Measurements from ENCODE around the gene RNH1.
"Not testable (repeated sequence)": the region's sequence is repeated elsewhere in the genome, so short reads cannot be mapped to it uniquely, and the experiment has no call there.

RNH1 gene

GRCh38 chr11:469026-469683, 37.9 kb downstream of the RNH1 start:
- not testable (repeated sequence) for ATAC-seq; DNase-seq (ENCODE audit: low spot score in 2 of 2); H3K4me1 Mint-ChIP-seq; H3K9me3 Mint-ChIP-seq; H3K4me3 Mint-ChIP-seq; H3K36me3 Mint-ChIP-seq; H3K27ac Mint-ChIP-seq

GRCh38 chr11:468493-468892, 38.5 kb downstream of the RNH1 start:
- Mint-ChIP-seq H3K27ac (peak overlapping the region; percentile 58), H3K4me3 (no peak overlapping the region), H3K9me3 (no peaks in the 10 kb centered on the region), H3K4me1 (peaks cover 8% of the 10 kb centered on the region), H3K36me3 (peaks cover 5% of the 10 kb centered on the region)
- ATAC-seq: no peak
- DNase-seq (ENCODE audit: low spot score in 2 of 2): no peak

- DNase-seq (ENCODE audit: low spot score in 2 of 2) (no peak), ATAC-seq (no peak)
- H3K36me3 Mint-ChIP-seq: peaks cover under 1% of the 10 kb centered on the region
- H3K4me1 Mint-ChIP-seq: peaks cover 8% of the 10 kb centered on the region
- H3K4me3 Mint-ChIP-seq: no peak overlapping the region
- no peaks in the 10 kb centered on the region for H3K9me3 Mint-ChIP-seq
- H3K27ac Mint-ChIP-seq: peak overlapping the region; percentile 58
Observed at GRCh38 chr11:468036-468435, 39.0 kb downstream of the RNH1 start.

- ATAC-seq (no peak), DNase-seq (ENCODE audit: low spot score in 2 of 2) (no peak)
- H3K27ac Mint-ChIP-seq: peak overlapping the region; percentile 43
- peaks cover 8% of the 10 kb centered on the region for H3K4me1 Mint-ChIP-seq
- H3K4me3 Mint-ChIP-seq: no peak overlapping the region
- no peaks in the 10 kb centered on the region for H3K36me3 Mint-ChIP-seq
- no peaks in the 10 kb centered on the region for H3K9me3 Mint-ChIP-seq
Observed at GRCh38 chr11:465896-466530, 41.0 kb downstream of the RNH1 start.

- Mint-ChIP-seq H3K4me3 (no peak overlapping the region), H3K27ac (no peak overlapping the region), H3K36me3 (no peaks in the 10 kb centered on the region), H3K4me1 (peaks cover 8% of the 10 kb centered on the region), H3K9me3 (no peaks in the 10 kb centered on the region)
- ATAC-seq: no peak
- no peak for DNase-seq (ENCODE audit: low spot score in 2 of 2)
Observed at GRCh38 chr11:464316-464715, 42.7 kb downstream of the RNH1 start.

GRCh38 chr11:462107-462890, 44.7 kb downstream of the RNH1 start:
- Mint-ChIP-seq H3K36me3 (peaks cover 7% of the 10 kb centered on the region), H3K9me3 (no peaks in the 10 kb centered on the region), H3K4me1 (peaks cover 7% of the 10 kb centered on the region), H3K27ac (no peak overlapping the region), H3K4me3 (no peak overlapping the region)
- ATAC-seq (no peak), DNase-seq (ENCODE audit: low spot score in 2 of 2) (no peak)

- Mint-ChIP-seq H3K4me3 (no peak overlapping the region), H3K36me3 (peaks cover 8% of the 10 kb centered on the region), H3K4me1 (peaks cover 14% of the 10 kb centered on the region), H3K9me3 (no peaks in the 10 kb centered on the region), H3K27ac (peak overlapping the region; percentile 58)
- no peak for DNase-seq (ENCODE audit: low spot score in 2 of 2)
- ATAC-seq: no peak
Observed at GRCh38 chr11:461626-462025, 45.4 kb downstream of the RNH1 start.

GRCh38 chr11:460331-461199, 46.5 kb downstream of the RNH1 start:
- H3K27ac Mint-ChIP-seq: no peak overlapping the region
- no peaks in the 10 kb centered on the region for H3K9me3 Mint-ChIP-seq
- no peak for ATAC-seq
- no peak for DNase-seq (ENCODE audit: low spot score in 2 of 2)
- H3K36me3 Mint-ChIP-seq: peaks cover 18% of the 10 kb centered on the region
- peaks cover 24% of the 10 kb centered on the region for H3K4me1 Mint-ChIP-seq
- H3K4me3 Mint-ChIP-seq: no peak overlapping the region

- peaks cover 19% of the 10 kb centered on the region for H3K36me3 Mint-ChIP-seq
- peaks cover 33% of the 10 kb centered on the region for H3K4me1 Mint-ChIP-seq
- DNase-seq (ENCODE audit: low spot score in 2 of 2) (no peak), ATAC-seq (no peak)
- no peak overlapping the region for H3K27ac Mint-ChIP-seq
- H3K9me3 Mint-ChIP-seq: no peaks in the 10 kb centered on the region
- H3K4me3 Mint-ChIP-seq: no peak overlapping the region
Observed at GRCh38 chr11:459511-460220, 47.4 kb downstream of the RNH1 start.

- ATAC-seq (peak; percentile 31), DNase-seq (ENCODE audit: low spot score in 2 of 2) (no peak)
- H3K9me3 Mint-ChIP-seq: no peaks in the 10 kb centered on the region
- peaks cover 28% of the 10 kb centered on the region for H3K36me3 Mint-ChIP-seq
- peak overlapping the region; percentile 51 for H3K4me3 Mint-ChIP-seq
- peaks cover 41% of the 10 kb centered on the region for H3K4me1 Mint-ChIP-seq
- peak overlapping the region; percentile 83 for H3K27ac Mint-ChIP-seq
Observed at GRCh38 chr11:457111-457760, 49.8 kb downstream of the RNH1 start.

GRCh38 chr11:456533-456932, 50.5 kb downstream of the RNH1 start:
- Mint-ChIP-seq H3K4me1 (peaks cover 46% of the 10 kb centered on the region), H3K36me3 (peaks cover 35% of the 10 kb centered on the region), H3K9me3 (no peaks in the 10 kb centered on the region), H3K27ac (peak overlapping the region; percentile 83), H3K4me3 (peak overlapping the region; percentile 51)
- peak; percentile 86 for ATAC-seq
- DNase-seq (ENCODE audit: low spot score in 2 of 2): no peak

GRCh38 chr11:455566-456147, 51.4 kb downstream of the RNH1 start:
- Mint-ChIP-seq H3K4me3 (no peak overlapping the region), H3K36me3 (peaks cover 44% of the 10 kb centered on the region), H3K27ac (peak overlapping the region; percentile 83), H3K9me3 (no peaks in the 10 kb centered on the region), H3K4me1 (peaks cover 54% of the 10 kb centered on the region)
- ATAC-seq (no peak), DNase-seq (ENCODE audit: low spot score in 2 of 2) (no peak)

- DNase-seq (ENCODE audit: low spot score in 2 of 2) (no peak), ATAC-seq (no peak)
- Mint-ChIP-seq H3K9me3 (no peaks in the 10 kb centered on the region), H3K27ac (peak overlapping the region; percentile 72), H3K4me1 (peaks cover 55% of the 10 kb centered on the region), H3K36me3 (peaks cover 44% of the 10 kb centered on the region), H3K4me3 (no peak overlapping the region)
Observed at GRCh38 chr11:454801-455565, 52.1 kb downstream of the RNH1 start.

Data from stimulated activated effector memory CD8-positive, alpha-beta T cell treated with anti-CD3 and anti-CD28 coated beads, Interleukin-12 subunit alpha, Interleukin-12 subunit beta, amount 100 ng/mL, for 72 hours (primary cell).